GM19455 (cell line): ENCODE data around the gene SELENOW.
"Not testable (repeated sequence)": the region's sequence is repeated elsewhere in the genome, so short reads cannot be mapped to it uniquely, and the experiment has no call there.

ENCODE experiments used
- ATAC-seq: cut with Tn5 transposase; IDR thresholded peaks from one replicate; pipeline ENCODE4 v1.9.1; 2021; ENCODE audit not compliant: unreplicated experiment

SELENOW gene

GRCh38 chr19:47756627-47756929 is 21.9 kb upstream of the SELENOW start:
- no peak for ATAC-seq

- no peak for ATAC-seq
These were observed 21.4 kb upstream of the SELENOW start for GRCh38 chr19:47756953-47757608.

- ATAC-seq, result no peak
These were observed 20.7 kb upstream of the SELENOW start for GRCh38 chr19:47757617-47758442.

GRCh38 chr19:47758443-47758804 is 20.1 kb upstream of the SELENOW start:
- ATAC-seq, result no peak

- no peak for ATAC-seq
These were observed 17.9 kb upstream of the SELENOW start for GRCh38 chr19:47760632-47760999.

GRCh38 chr19:47761566-47761965 is 16.9 kb upstream of the SELENOW start:
- ATAC-seq, result no peak

GRCh38 chr19:47762151-47762550 is 16.4 kb upstream of the SELENOW start:
- no peak for ATAC-seq

GRCh38 chr19:47762615-47763308 is 15.7 kb upstream of the SELENOW start:
- ATAC-seq, result no peak

- ATAC-seq, result not testable (repeated sequence)
These were observed 13.8 kb upstream of the SELENOW start for GRCh38 chr19:47764705-47765104.

GRCh38 chr19:47765523-47766358 is 12.8 kb upstream of the SELENOW start:
- ATAC-seq, result no peak

GRCh38 chr19:47766359-47766620 is 12.2 kb upstream of the SELENOW start:
- ATAC-seq, result no peak

GRCh38 chr19:47766670-47767069 is 11.8 kb upstream of the SELENOW start:
- no peak for ATAC-seq

GRCh38 chr19:47767349-47767748 is 11.2 kb upstream of the SELENOW start:
- ATAC-seq, result no peak

- no peak for ATAC-seq
These were observed 9.9 kb upstream of the SELENOW start for GRCh38 chr19:47768604-47769003.

- no peak for ATAC-seq
These were observed 9.0 kb upstream of the SELENOW start for GRCh38 chr19:47769534-47769933.

GRCh38 chr19:47771291-47771690 is 7.2 kb upstream of the SELENOW start:
- ATAC-seq, result not testable (repeated sequence)

GRCh38 chr19:47776568-47776967 is 1.9 kb upstream of the SELENOW start:
- ATAC-seq, result no peak

GRCh38 chr19:47777245-47778048 is 1.1 kb upstream of the SELENOW start:
- ATAC-seq, result not testable (repeated sequence)

- ATAC-seq, result no peak
These were observed 450 bp downstream of the SELENOW start for GRCh38 chr19:47778954-47779351.

- ATAC-seq, result no peak
These were observed 1.2 kb downstream of the SELENOW start for GRCh38 chr19:47779524-47780214.
